IPS-NIHi7 (cell line): ENCODE results near the gene PPIL6.
A peak's percentile ranks its signal among the peaks of the same experiment; 100 is the strongest.

Source experiments
- DNase-seq: peaks from one replicate; pipeline ENCODE4 v3.0.0; 2012; ENCODE audit warnings: mixed read lengths; ENCODE audit errors: extremely low spot score

The PPIL6 gene

DNA sequence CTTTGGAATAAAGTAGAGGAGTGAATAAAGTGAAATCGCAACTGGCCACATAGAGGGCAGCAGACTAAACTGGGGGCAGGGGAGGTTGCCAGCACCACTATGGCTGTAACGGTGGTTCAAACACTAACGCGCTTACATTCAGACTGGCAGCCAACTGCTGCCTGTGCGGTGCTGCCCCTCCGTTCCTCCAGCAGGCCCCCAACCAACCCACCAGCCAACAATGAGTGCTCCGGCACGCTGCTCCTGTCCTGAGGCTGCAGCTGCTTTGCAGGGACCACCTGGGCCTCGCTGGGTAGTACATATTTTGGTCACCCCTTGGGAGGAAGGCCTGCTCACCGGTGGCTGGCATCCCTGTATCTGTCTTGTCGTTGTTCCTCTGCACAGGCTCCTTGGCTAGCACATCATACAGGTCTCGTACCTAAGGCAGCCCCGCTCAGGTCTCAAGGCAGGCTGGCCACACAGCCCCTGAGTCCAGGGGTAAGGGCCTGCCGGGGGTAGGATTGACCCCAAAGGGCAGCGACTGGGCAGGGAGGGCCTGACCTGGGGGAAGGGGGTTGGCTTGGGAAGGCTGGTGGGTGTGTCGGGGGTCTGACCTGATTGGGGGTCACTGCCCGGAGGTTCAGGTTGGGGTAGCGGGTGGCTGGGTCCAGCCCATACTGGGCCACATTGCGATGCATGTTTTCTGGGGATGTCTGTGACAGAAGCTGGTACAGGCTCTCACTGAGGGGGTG, 8.8 kb upstream of the PPIL6 start:
- no peak for DNase-seq

- no peak for DNase-seq
Observed at GRCh38 chr6:109448615-109449014, 8.2 kb upstream of the PPIL6 start.

DNA sequence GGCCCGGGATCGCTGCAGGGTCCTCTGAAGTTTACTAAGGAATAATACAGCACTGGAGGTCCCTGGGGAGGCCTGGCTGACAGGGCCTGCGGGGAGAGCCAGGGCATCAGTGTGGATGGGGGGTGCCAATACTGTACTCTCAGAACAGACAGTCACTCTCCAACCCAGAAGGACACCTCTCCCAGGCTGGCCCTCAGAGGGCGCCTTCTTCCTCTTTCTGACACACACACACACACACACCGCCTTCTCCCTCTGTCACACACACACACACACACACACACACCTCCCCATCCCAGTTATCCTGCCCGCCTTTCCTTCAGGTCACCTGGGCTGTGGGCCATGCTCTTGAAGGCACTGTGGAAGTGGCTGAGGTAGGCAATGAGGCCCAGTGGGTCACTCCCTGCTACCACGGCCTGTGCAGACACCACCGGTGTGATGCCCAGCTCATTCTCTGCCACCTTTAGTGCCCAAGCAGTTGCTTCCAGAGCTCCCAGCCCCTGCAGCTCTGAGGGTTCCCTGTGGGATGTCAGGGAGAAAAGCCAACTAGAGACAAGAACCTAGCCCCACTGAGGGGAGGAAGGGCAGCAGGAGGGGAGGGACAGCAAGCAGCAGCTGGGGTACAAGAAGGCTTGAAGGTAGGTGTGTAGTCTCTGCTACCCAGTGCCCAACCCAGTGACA, 7.6 kb upstream of the PPIL6 start:
- DNase-seq, result peak; percentile 18

DNA sequence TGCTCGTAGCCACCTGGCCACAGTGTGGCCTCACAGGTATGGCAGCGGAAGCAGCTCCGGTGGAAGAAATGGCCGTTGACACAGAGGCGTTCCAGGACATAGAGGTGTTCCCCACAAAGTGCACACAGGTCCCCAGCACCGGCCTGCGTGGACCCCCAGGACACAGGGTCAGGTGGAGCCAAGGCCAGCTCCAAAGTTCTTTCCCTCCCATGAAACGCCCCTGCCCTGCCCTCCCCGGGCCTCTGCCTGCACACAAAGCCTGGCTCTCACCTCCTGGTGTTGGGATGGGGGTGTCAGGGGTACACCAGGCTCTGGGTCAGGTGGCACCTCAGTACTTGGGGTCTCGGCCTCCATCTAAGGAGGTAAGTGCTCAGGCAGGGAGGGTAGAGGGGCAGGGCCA, 6.7 kb upstream of the PPIL6 start:
- DNase-seq, result no peak

- no peak for DNase-seq
Observed at GRCh38 chr6:109446541-109446940, 6.1 kb upstream of the PPIL6 start.

GRCh38 chr6:109446072-109446471, 5.6 kb upstream of the PPIL6 start:
- DNase-seq, result no peak

- DNase-seq, result no peak
Observed at GRCh38 chr6:109445382-109445781, 5.0 kb upstream of the PPIL6 start.

DNA sequence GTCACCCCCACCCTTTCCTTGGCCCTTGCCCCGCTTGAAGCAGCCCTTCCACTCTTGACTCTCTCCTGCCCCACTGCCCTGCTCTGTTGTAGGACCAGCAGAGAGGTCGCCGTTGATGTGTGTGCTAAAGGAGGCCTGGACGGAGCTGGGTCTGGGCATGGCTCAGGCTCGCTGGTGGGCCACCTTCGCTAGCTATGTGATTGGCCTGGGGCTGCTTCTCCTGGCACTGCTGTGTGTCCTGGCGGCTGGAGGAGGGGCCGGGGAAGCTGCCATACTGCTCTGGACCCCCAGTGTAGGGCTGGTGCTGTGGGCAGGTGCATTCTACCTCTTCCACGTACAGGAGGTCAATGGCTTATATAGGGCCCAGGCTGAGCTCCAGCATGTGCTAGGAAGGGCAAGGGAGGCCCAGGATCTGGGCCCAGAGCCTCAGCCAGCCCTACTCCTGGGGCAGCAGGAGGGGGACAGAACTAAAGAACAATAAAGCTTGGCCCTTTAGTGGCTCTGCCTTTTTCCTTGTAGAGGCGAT, 3.1 kb upstream of the PPIL6 start:
- no peak for DNase-seq

GRCh38 chr6:109442393-109442924, 2.0 kb upstream of the PPIL6 start:
- DNase-seq, result no peak

DNA sequence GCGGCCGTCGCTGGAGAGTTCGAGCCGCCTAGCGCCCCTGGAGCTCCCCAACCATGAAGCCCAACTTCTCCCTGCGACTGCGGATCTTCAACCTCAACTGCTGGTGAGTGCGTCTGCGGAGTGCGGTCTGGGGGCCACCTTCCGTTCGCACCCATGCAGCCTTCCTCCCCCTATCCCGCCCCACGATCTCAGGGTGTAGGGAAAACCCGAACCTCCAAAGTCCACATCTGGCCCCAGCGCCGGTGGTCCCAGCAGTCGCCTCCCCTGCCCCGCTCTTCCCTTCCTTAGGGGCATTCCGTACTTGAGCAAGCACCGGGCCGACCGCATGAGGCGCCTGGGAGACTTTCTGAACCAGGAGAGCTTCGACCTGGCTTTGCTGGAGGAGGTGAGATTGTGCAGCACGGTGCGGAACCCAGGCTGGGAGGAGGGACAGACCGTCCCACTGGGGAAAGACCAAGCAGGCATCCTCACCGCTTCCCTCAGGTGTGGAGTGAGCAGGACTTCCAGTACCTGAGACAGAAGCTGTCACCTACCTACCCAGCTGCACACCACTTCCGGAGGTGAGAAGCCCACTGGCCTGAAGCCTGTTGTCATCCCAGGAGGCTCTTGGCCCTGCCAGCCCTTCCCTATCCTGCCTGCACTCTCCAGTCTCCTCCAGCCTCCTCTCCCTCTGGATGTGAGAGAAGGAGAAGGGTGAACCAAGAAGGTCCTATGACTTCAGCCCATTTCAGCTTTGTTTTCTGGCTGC, 815 bp upstream of the PPIL6 start:
- DNase-seq, result peak; percentile 69

- DNase-seq, result no peak
Observed at GRCh38 chr6:109436041-109436440, 4.4 kb downstream of the PPIL6 start.

GRCh38 chr6:109434456-109434855, 6.0 kb downstream of the PPIL6 start:
- DNase-seq, result no peak

DNA sequence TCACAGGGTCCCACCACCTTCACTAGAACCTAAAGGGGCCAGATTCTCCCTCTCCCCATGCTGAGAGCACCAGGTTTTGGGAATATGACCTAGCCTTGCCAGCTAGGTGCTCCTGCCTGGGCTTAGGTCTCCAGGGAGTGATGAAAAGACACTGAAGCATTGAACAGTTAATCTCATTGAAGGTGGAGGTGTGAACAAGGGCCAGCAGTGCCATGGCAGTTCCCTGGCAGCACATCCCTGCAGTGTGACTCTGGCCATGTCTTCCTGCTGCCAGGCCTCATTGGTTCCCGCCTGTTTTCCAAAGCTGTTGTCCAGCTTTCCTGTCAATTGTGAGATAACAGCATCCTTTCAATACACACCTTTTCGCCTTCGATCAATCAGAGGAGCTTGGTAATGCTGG, 10.9 kb downstream of the PPIL6 start:
- DNase-seq, result no peak

DNA sequence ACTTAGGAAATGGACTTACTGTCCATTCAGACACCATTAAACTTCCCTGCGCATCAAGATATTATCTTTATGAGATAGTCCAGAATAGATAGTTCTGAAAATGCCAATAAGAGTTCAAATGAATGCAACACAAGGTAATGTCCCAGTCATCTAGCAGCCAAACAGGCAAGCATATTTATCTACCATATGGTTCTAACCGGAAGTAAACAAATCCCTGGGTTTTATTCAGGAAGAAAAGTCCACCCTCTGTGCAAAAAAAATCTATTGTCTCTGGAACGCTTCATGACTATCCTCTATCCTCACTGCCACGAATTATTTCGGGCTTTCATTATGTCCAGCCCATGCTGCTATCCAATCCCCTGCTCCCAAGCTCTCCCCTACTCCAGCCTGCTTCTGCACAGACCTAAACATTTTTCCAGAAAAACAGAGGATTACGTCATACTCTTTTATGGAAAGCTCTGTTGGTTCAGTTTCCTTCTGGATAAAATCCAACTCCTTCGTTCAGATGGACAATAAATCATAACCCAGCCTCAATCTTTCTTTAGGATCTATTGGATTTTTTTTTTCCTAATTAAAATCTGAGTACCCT, 11.4 kb downstream of the PPIL6 start:
- no peak for DNase-seq

GRCh38 chr6:109424946-109425345, 15.5 kb downstream of the PPIL6 start:
- DNase-seq, result no peak

GRCh38 chr6:109421184-109421583, 19.2 kb downstream of the PPIL6 start:
- DNase-seq, result no peak

DNA sequence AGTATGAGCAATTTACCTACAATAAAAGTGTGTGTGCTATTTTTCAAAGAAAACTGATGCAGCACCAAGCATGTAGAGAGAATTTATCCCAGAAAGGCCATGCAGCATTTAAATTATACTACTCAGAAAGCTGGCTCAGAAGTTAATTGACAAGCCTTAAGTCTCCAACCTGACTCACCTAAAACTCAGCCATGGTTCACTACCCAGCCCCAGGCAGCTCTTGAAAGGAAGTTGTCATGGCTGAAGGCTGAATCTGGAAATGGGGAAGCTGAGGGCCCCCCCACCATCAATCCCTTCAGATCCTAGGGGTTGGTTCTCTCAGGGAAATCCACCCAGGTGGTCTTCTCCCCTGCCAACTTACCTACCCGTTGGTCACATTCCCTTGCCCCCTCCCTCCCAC, 19.7 kb downstream of the PPIL6 start:
- DNase-seq, result no peak

GRCh38 chr6:109417646-109418045, 22.8 kb downstream of the PPIL6 start:
- DNase-seq, result no peak

DNA sequence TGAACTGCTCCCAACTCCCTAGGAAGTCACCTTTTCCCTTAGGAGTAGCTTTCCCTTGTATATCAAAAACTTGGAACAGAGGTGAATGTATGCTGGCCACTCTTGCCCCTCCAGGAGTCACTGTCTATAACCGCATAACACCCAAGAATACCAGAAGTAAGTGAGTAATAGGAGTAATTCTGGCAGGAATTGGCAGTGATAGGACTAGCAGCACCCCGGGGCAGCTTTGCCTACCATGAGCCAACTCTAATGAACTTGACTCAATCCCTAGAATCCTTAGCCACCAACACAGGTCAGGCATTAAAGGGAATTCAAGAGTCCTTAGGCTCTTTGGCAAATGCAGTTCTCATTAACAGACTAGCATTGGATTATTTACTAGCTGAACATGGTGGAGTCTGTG, 29.4 kb downstream of the PPIL6 start:
- DNase-seq, result no peak

- DNase-seq, result no peak
Observed at GRCh38 chr6:109406196-109406595, 34.2 kb downstream of the PPIL6 start.

DNA sequence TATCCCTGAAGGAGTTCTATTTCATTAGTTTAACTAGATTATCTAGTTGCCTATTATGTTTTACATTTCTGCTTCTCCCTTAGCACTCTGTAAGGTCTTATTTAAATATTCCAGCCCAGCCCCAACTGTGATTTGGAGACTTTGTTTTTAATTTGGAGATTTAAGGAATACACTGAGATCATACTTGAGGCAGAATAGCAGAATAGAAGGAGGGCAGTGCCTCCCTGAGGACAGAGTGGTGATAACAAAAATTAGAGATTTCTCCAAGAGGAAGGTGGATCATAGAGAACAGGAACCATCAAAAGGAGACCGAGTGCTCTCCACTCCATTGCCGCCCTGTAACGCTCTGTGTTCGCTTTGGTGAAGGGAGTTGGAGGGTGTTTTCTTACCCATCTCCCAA, 43.4 kb downstream of the PPIL6 start:
- DNase-seq, result peak; percentile 29
